ENCODE results near the gene SNX19. TPM values are rescaled to one million over a fixed set of nuclear protein-coding genes. Genes with fewer than 3 reads are reported as not detected.

Gene SNX19
- polyA plus RNA-seq, 1 donor: 52.1 TPM

- DNase-seq: no peak
Measured at GRCh38 chr11:130842001-130842400, 74.3 kb downstream of the SNX19 start.

DNA sequence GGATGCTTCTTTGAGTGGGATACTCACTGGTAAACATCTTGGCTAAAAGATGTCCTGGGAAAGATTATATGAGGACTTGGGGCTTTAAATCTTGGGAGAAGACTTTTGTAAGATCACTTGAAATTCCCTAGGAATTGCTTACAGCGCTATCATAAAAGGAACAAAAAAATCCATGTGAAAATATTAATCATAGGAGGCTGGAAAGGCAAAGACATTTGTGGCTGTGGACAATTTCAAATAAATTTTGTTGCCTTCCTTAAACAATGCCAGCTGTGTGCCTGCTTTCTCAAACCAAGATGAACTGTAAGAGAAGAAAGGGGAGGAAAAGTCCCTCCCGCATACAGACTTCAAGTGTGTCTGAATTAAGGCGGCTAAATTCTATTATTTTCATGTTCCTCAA is 75.6 kb downstream of the SNX19 start:
- no peak for DNase-seq

DNA sequence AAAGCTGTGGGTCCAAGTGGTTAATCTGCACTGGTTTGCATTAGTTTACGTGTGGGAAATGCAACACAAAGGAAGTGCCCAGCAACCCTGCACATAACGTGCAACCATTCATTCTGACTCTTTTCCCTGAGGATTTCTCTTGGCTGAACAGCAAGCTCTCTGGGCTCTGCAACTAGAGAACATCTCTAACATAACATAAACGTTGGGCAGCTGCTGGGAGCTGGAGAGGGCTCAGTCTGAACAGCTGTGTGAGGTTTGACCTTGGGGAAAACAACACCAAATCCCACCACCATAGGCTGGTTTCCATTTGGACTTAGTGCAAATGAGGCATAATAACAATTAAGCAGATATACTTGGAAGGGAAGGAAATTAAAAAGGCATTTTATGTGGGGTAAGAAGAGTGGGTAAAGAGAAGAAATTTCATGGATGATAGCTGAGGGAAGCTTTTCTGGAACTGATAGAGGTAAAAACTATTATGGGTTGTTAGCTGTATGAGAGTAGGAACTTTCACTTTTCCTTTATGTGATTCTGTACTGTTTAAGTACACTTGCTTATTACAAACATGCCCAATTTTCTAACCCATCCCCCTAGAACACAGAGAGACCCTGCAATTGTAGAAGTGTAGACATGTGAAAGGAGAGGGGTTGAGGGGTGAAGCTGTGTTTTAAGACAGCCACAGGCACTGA is 76.2 kb downstream of the SNX19 start:
- no peak for DNase-seq

- no peak for DNase-seq
Measured at GRCh38 chr11:130837194-130837593, 79.1 kb downstream of the SNX19 start.

DNA sequence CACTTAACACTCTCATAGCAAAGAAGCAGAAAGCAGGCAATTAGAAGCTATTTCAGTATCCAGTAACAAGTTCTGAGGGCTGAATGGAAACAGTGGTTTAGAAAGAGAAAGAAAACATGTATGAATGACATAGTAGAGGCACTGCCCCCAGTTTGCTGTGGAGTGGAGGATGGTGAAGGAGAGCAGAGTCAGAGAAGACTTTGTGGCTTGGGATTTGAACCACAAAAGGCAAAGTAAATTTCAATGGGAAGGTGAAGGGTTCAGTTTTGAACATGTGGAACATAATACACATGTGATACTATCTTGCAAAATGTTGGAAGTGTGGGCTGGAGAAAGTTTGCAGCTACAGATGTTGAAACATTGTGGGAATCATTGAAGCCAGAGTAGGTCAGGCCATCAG is 81.4 kb downstream of the SNX19 start:
- no peak for DNase-seq

DNA sequence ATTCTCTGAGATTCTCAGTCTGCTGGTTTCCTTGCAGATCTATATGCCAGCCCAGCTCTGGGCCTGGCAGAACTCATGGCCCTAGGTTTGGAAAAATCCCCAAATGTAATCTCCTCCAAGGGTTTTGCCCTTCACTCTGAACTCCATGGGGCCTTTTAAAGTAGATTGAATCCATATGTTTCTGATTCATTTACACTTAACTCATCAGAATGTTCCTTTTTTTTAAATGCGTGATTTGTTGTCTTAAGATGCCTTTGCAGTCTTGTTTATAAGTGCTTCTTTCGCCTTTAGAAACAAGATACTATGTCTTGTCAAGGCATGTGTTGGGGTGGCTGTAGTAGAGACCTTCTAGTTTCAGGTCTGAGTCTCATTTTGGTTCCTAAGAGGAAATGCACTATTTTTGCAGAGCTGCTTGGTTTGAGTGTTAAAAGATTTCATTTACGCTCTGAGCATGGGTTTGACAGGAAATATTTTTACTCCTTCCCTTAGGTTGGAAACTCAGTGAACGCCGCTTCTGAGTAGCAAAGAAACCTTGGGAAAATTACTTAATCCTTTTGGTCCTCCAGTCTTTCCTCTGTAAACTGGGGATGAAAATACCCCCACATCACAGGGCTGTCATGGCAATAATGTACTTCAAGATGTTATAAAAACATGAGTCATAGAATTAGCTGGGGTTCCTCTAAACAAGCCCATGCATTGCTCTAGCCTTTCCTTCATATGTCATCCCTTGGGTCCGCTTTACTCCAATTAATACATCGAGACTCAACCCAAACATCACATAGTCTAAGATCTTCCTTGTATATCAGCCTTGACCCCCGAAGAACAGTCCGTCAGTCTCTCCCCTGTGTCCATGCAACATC is 83.5 kb downstream of the SNX19 start:
- no peak for DNase-seq

DNA sequence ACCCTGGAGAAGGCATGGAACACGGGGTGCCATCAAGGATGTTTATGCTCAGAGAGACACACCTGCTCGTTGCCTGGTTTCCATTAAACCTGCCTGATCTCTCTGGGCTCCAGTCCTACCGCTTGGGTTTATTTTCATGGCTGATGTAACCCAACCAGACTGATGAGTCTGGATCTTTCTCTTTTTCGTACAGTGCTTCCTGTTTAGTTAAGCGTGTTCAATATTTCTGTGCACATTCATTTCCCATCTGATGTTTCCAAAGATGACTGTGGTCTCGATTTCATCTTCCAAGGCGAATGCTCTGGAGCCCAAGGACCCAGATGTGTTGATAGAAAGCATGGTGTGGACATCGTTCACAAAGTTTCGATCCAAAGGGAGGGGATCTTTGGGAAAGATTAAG is 84.3 kb downstream of the SNX19 start:
- DNase-seq: no peak

GRCh38 chr11:130831506-130831905 is 84.8 kb downstream of the SNX19 start:
- no peak for DNase-seq

DNA sequence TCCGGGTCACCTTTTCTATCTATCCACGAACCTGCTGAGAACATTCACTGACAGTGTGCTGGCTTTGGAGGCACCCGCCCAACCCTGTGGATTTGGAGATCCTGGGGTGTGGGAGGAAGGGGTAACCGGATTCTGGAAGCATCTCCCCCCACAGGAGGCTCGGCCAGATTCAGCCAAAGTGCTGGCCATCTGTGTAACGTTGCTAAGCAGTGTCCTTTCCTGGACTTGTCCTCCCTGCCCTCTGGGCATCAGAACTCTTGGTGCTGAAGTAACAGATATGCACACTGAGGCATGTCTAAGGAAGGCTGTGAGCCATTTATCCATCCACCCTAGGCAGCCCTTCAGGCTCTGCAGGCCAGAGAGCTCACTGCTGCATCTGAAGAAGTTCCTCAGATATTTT is 85.7 kb downstream of the SNX19 start:
- DNase-seq: no peak

GRCh38 chr11:130829920-130830511 is 86.3 kb downstream of the SNX19 start:
- DNase-seq: no peak

DNA sequence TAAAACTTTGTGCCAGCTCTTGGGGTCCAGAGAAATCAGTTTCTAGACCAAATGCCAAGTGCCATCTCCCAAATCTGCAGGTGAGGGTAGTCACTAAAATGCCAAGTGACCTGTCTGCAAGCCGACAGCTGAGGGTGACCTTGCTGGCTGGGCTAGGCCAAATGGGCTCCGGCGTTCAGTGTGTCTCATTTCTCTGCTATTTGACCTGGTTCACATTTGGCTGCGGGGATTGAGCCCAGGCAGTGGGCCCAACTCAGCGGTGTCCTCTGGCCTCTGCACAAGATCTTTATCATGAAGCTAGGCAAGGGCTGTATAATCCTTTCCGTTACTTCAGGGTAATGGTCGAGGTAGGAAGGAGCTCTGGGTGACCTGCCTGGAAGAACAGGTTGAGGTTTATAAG is 87.5 kb downstream of the SNX19 start:
- DNase-seq: no peak

- peak; percentile 77 for DNase-seq
Measured at GRCh38 chr11:130827451-130828377, 88.6 kb downstream of the SNX19 start.

GRCh38 chr11:130826572-130826971 is 89.7 kb downstream of the SNX19 start:
- no peak for DNase-seq

GRCh38 chr11:130825983-130826382 is 90.3 kb downstream of the SNX19 start:
- DNase-seq: no peak

- no peak for DNase-seq
Measured at GRCh38 chr11:130825561-130825960, 90.7 kb downstream of the SNX19 start.

Data from left kidney (tissue), 2 donors.